ENCODE data around the gene ZNF23.

- no peak for TF ChIP-seq CTCF (IDR thresholded peaks at IDR 0.05; ENCODE audit: low read depth, low read length)
- TF ChIP-seq EZH2phosphoT487 (IDR thresholded peaks at IDR 0.05; ENCODE audit: low read depth) = no peak
Measured at GRCh38 chr16:71431991-71432390, 30.1 kb downstream of the ZNF23 start.

Data from OCI-LY3 (cell line).